Memory B cell (primary cell): ENCODE measurements around the gene DHDDS.
"Not testable (repeated sequence)": the region's sequence is repeated elsewhere in the genome, so short reads cannot be mapped to it uniquely, and the experiment has no call there.

ENCODE experiments used
- ATAC-seq: fragments of 150-1000 bp; cut with Tn5 transposase; 2 replicates; pipeline ENCODE4 v1.10.0; 2021; ENCODE audit warnings: low read depth, mild to moderate bottlenecking, moderate library complexity
- DNase-seq, 2 donors: peaks; one replicate each; pipeline ENCODE4 v3.0.0; 2022; ENCODE audit warnings: low spot score in 2 of 2
- H3K27ac Mint-ChIP-seq: one replicate; pipeline ENCODE4 v1.8.0; 2022; ENCODE audit warnings: mild to moderate bottlenecking, moderate library complexity, mixed read lengths
- H3K27me3 Mint-ChIP-seq: one replicate; pipeline ENCODE4 v1.8.0; 2022; ENCODE audit warnings: mixed read lengths
- H3K36me3 Mint-ChIP-seq: one replicate; pipeline ENCODE4 v1.8.0; 2022; ENCODE audit warnings: mild to moderate bottlenecking, mixed read lengths
- H3K4me1 Mint-ChIP-seq: one replicate; pipeline ENCODE4 v1.8.0; 2022; ENCODE audit warnings: mixed read lengths
- H3K4me3 Mint-ChIP-seq: one replicate; pipeline ENCODE4 v1.8.0; 2022; ENCODE audit warnings: mild to moderate bottlenecking, moderate library complexity, mixed read lengths
- H3K9me3 Mint-ChIP-seq: one replicate; pipeline ENCODE4 v1.8.0; 2022; ENCODE audit warnings: mixed read lengths

The DHDDS gene

GRCh38 chr1:26476958-26477357, 44.8 kb downstream of the DHDDS start:
- Mint-ChIP-seq H3K27me3 (no peaks in the 10 kb centered on the region), H3K27ac (peak overlapping the region; percentile 60), H3K4me3 (no peak overlapping the region), H3K36me3 (peaks cover 16% of the 10 kb centered on the region), H3K4me1 (peaks cover 14% of the 10 kb centered on the region), H3K9me3 (no peaks in the 10 kb centered on the region)
- no peak for ATAC-seq
- no peak for DNase-seq

GRCh38 chr1:26477446-26478152, 45.5 kb downstream of the DHDDS start:
- H3K36me3 Mint-ChIP-seq, result peaks cover 16% of the 10 kb centered on the region
- no peak for DNase-seq
- peaks cover 14% of the 10 kb centered on the region for H3K4me1 Mint-ChIP-seq
- H3K4me3 Mint-ChIP-seq, result no peak overlapping the region
- no peak for ATAC-seq
- no peaks in the 10 kb centered on the region for H3K9me3 Mint-ChIP-seq
- H3K27ac Mint-ChIP-seq, result peak overlapping the region; percentile 28
- H3K27me3 Mint-ChIP-seq, result no peaks in the 10 kb centered on the region

GRCh38 chr1:26478159-26478558, 46.0 kb downstream of the DHDDS start:
- H3K4me3 Mint-ChIP-seq, result no peak overlapping the region
- H3K27ac Mint-ChIP-seq, result no peak overlapping the region
- ATAC-seq (no peak), DNase-seq (no peak)
- H3K27me3 Mint-ChIP-seq, result no peaks in the 10 kb centered on the region
- H3K4me1 Mint-ChIP-seq, result peaks cover 14% of the 10 kb centered on the region
- H3K36me3 Mint-ChIP-seq, result peaks cover 16% of the 10 kb centered on the region
- H3K9me3 Mint-ChIP-seq, result no peaks in the 10 kb centered on the region

GRCh38 chr1:26478988-26479387, 46.9 kb downstream of the DHDDS start:
- peaks cover 14% of the 10 kb centered on the region for H3K4me1 Mint-ChIP-seq
- H3K9me3 Mint-ChIP-seq, result no peaks in the 10 kb centered on the region
- no peak for DNase-seq
- H3K27me3 Mint-ChIP-seq, result no peaks in the 10 kb centered on the region
- peak overlapping the region; percentile 15 for H3K27ac Mint-ChIP-seq
- peaks cover 16% of the 10 kb centered on the region for H3K36me3 Mint-ChIP-seq
- ATAC-seq, result no peak
- H3K4me3 Mint-ChIP-seq, result no peak overlapping the region

GRCh38 chr1:26482921-26483320, 50.8 kb downstream of the DHDDS start:
- no peaks in the 10 kb centered on the region for H3K9me3 Mint-ChIP-seq
- H3K4me1 Mint-ChIP-seq, result peaks cover 10% of the 10 kb centered on the region
- ATAC-seq (no peak), DNase-seq (no peak)
- H3K4me3 Mint-ChIP-seq, result no peak overlapping the region
- H3K36me3 Mint-ChIP-seq, result peaks cover 4% of the 10 kb centered on the region
- H3K27me3 Mint-ChIP-seq, result no peaks in the 10 kb centered on the region
- no peak overlapping the region for H3K27ac Mint-ChIP-seq

- H3K4me3 Mint-ChIP-seq, result no peak overlapping the region
- DNase-seq (no peak), ATAC-seq (no peak)
- peaks cover 6% of the 10 kb centered on the region for H3K4me1 Mint-ChIP-seq
- no peaks in the 10 kb centered on the region for H3K27me3 Mint-ChIP-seq
- H3K9me3 Mint-ChIP-seq, result no peaks in the 10 kb centered on the region
- H3K36me3 Mint-ChIP-seq, result peaks cover 2% of the 10 kb centered on the region
- H3K27ac Mint-ChIP-seq, result peak overlapping the region; percentile 69
These were observed 51.9 kb downstream of the DHDDS start for GRCh38 chr1:26483980-26484379.

- H3K4me1 Mint-ChIP-seq, result peaks cover 5% of the 10 kb centered on the region
- H3K9me3 Mint-ChIP-seq, result no peaks in the 10 kb centered on the region
- no peaks in the 10 kb centered on the region for H3K36me3 Mint-ChIP-seq
These were observed 58.0 kb downstream of the DHDDS start for GRCh38 chr1:26490155-26490554.

GRCh38 chr1:26493267-26493666, 61.1 kb downstream of the DHDDS start:
- Mint-ChIP-seq H3K27ac (peak overlapping the region; percentile 17), H3K4me3 (no peak overlapping the region)

More at GRCh38 chr1:26490155-26490554, 58.0 kb downstream of the DHDDS start:
- Mint-ChIP-seq H3K27ac (no peak overlapping the region), H3K27me3 (no peaks in the 10 kb centered on the region), H3K4me3 (no peak overlapping the region)
- DNase-seq (no peak), ATAC-seq (no peak)

GRCh38 chr1:26493938-26494337, 61.8 kb downstream of the DHDDS start:
- Mint-ChIP-seq H3K27me3 (no peaks in the 10 kb centered on the region), H3K4me3 (no peak overlapping the region), H3K4me1 (peaks cover 7% of the 10 kb centered on the region), H3K9me3 (no peaks in the 10 kb centered on the region), H3K27ac (peak overlapping the region; percentile 17), H3K36me3 (no peaks in the 10 kb centered on the region)
- ATAC-seq (no peak), DNase-seq (no peak)

More at GRCh38 chr1:26493267-26493666, 61.1 kb downstream of the DHDDS start:
- Mint-ChIP-seq H3K27me3 (no peaks in the 10 kb centered on the region), H3K4me1 (peaks cover 5% of the 10 kb centered on the region), H3K9me3 (no peaks in the 10 kb centered on the region), H3K36me3 (no peaks in the 10 kb centered on the region)
- ATAC-seq, result no peak
- DNase-seq, result no peak

GRCh38 chr1:26496861-26497260, 64.7 kb downstream of the DHDDS start:
- Mint-ChIP-seq H3K27me3 (no peaks in the 10 kb centered on the region), H3K27ac (no peak overlapping the region), H3K4me1 (peaks cover 9% of the 10 kb centered on the region), H3K36me3 (no peaks in the 10 kb centered on the region), H3K4me3 (no peak overlapping the region), H3K9me3 (no peaks in the 10 kb centered on the region)
- ATAC-seq (no peak), DNase-seq (no peak)

GRCh38 chr1:26498894-26499293, 66.8 kb downstream of the DHDDS start:
- peak overlapping the region; percentile 56 for H3K4me3 Mint-ChIP-seq
- no peak overlapping the region for H3K27ac Mint-ChIP-seq
- no peaks in the 10 kb centered on the region for H3K27me3 Mint-ChIP-seq
- no peak for ATAC-seq
- no peak for DNase-seq
- H3K36me3 Mint-ChIP-seq, result no peaks in the 10 kb centered on the region
- H3K9me3 Mint-ChIP-seq, result no peaks in the 10 kb centered on the region
- peaks cover 4% of the 10 kb centered on the region for H3K4me1 Mint-ChIP-seq

- no peaks in the 10 kb centered on the region for H3K27me3 Mint-ChIP-seq
- H3K9me3 Mint-ChIP-seq, result no peaks in the 10 kb centered on the region
- peak; percentile 79 for ATAC-seq
- peak overlapping the region; percentile 92 for H3K4me3 Mint-ChIP-seq
- DNase-seq, result peak; percentile 92 to 94
- H3K27ac Mint-ChIP-seq, result peak overlapping the region; percentile 96
- H3K36me3 Mint-ChIP-seq, result no peaks in the 10 kb centered on the region
- peaks cover 4% of the 10 kb centered on the region for H3K4me1 Mint-ChIP-seq
These were observed 68.5 kb downstream of the DHDDS start for GRCh38 chr1:26500488-26501175.

GRCh38 chr1:26510711-26511110, 78.6 kb downstream of the DHDDS start:
- not testable (repeated sequence) for ATAC-seq, H3K4me1 Mint-ChIP-seq, H3K4me3 Mint-ChIP-seq, H3K36me3 Mint-ChIP-seq, H3K27ac Mint-ChIP-seq, H3K9me3 Mint-ChIP-seq, DNase-seq, H3K27me3 Mint-ChIP-seq

- not testable (repeated sequence) for H3K4me3 Mint-ChIP-seq, ATAC-seq, DNase-seq, H3K27ac Mint-ChIP-seq, H3K4me1 Mint-ChIP-seq, H3K27me3 Mint-ChIP-seq, H3K9me3 Mint-ChIP-seq, H3K36me3 Mint-ChIP-seq
These were observed 83.7 kb downstream of the DHDDS start for GRCh38 chr1:26515836-26516235.
